ENCODE data around the gene MDFIC.
"Not testable (repeated sequence)": the region's sequence is repeated elsewhere in the genome, so short reads cannot be mapped to it uniquely, and the experiment has no call there.

The MDFIC gene

GRCh38 chr7:114922026-114922651 lies at the start of gene MDFIC:
Gene MDFIC (plus strand): TSS chr7:114922094. CDS start chr7:114923034, 940 bp downstream.
- peak; percentile 54 for DNase-seq (ENCODE audit: low read depth)

DNA sequence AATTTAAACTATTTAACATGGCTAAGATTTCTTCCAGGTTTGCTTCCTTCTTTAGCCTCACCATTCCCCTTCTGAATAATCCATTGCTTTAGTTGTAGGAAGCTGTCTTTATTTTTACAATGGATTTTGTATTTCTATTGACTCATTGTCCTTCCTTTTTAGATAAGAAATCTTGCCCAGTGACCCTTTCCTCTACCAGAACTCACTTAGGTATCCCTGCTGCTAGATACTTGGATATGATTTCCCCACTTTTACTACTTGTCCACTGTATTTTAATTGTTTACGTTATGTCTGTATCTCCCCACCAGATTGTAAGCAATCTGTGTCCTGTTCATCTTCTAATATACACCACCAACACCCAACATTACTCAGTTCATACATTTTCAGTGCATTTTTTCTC lies 47.7 kb upstream of the MDFIC start:
- DNase-seq (ENCODE audit: low read depth), result no peak

DNA sequence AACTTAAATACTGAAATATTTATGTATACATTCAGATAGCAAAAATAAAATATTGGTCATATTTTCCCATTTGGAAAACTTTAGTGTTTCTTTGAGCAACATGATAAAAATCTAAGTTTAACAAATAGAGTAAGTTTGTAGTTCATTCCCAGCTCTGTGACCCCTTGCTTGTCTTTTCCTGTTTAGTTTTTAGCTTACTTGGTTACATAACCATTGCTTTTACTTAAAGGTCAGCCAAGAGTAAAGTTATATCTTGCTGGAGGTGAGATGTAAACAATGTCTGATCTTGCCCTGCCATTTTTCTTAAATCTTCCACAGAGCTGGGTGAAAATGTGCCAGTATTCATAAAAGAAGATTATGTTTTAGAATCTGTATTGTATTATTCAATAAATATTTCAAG lies 46.7 kb upstream of the MDFIC start:
- DNase-seq (ENCODE audit: low read depth), result no peak

- no peak for DNase-seq (ENCODE audit: low read depth)
Observed at GRCh38 chr7:114879554-114879953, 42.3 kb upstream of the MDFIC start.

DNA sequence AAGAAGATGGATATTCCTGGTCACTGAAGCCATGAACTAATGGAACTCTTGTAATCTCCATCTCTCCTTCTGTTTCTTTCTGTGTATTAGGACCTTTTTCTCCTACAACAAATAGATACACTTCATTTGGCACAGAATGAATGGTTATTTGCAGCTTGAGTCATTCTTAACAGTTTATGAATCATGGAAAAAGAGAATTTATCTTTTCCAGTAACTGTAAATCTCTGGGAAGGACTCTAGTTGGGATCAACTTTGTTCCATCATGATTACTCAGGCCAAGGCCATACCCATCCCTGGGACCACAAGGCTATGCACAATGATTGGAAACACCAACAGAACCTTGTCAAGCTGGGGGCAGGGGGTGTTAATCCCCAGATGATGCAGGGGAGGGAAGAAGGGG lies 36.1 kb upstream of the MDFIC start:
- DNase-seq (ENCODE audit: low read depth), result no peak

DNA sequence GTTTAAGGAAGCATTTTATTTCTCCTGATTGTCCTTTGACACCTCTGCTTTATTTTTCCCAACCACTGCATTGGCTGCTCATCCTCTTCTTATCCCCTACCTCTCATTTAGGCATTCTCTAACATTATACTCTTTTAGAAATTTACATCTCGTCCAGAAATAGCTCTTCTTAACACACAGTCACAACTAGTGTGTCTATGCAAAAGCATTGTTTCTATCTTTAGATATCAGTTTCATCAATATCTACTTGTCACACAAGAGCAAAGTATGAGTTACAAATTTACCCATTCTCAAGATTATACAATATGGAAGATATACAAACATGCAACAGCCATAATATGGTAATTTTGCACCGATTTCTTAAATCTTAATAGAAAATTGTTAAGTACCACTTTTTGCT lies 35.7 kb upstream of the MDFIC start:
- DNase-seq (ENCODE audit: low read depth), result no peak

DNA sequence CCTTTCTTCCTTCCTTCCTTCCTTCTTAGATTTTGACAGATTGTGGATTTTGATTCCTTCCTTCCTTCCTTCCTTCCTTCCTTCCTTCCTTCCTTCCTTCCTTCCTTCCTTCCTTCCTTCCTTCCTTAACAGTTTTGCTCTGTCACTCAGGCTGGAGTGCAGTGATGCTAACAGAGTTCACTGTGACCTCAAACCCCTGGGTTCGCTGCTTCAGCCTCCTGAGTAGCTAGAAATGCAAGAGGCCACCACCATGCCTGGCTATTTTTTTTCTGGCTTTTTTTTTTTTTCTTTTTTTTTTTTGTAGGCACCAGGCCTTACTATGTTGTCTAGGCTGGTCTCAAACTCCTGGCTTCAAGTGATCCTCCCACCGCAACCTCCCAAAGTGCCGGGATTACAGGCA lies 32.8 kb upstream of the MDFIC start:
- DNase-seq (ENCODE audit: low read depth), result not testable (repeated sequence)

DNA sequence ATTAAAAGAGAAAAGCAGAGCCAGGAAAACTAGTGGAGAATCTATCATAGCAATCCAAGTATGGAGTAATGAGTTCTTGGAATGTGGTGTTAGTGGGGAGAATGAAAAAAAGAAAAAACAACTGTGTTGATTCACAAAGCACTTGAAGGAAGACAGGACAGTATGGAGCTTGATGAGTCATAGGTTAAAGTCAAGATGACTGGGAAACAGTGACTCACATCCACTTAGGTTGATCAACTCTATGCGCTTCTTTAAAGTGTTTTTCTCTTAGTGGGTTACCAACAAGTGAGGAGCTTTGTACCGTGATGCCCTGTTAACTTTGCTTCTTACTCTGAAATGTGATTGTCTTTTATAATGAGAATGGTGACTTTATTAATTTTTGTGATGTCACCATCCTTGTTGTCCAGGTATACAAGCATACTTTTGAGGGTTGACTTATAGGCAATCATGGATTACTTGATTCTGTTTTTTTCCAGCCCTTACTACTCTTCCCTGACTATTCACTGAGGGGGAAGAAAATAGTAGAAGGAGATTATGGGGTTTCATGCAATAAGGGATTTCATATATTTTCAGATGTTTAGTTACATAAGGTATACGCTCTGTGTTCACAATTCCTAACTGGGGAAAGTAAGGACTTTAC lies 32.1 kb upstream of the MDFIC start:
- DNase-seq (ENCODE audit: low read depth), result peak; percentile 14

GRCh38 chr7:114890561-114890960 lies 31.3 kb upstream of the MDFIC start:
- no peak for DNase-seq (ENCODE audit: low read depth)

DNA sequence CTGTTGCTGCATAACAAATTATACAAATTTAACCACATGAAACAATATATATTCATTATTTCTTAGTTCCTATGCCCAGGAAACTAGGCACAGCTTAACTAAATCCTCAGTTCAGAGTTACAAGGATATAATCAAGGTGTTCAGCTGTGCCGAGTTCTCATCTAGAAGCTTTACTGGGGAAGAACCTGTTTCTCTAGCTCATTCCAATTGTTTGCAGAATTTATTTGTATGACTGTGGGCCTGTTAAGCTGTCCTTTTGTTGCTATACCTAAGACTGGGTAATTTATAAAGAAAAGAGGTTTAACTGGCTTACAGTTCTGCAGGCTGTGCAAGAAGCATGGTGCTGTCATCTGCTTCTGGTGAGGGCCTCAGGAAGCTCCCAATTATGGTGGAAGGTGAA lies 21.8 kb upstream of the MDFIC start:
- no peak for DNase-seq (ENCODE audit: low read depth)

DNA sequence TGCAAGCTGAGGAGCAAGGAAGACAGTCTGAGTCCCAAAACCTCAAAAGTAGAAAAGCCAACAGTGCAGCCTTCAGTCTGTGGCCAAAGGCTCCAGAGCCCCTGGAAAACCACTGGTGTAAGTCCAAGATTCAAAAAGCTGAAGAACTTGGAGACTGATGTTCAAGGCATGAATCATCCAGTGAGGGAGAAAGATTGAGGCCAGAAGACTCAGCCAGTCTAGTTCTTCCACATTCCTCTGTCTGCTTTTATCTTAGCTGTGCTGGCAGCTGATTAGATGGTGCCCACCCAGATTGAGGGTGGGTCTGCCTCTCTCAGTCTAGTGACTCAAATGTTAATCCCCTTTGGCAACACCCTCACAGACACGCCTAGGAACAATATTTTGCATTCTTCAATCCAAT lies 20.1 kb upstream of the MDFIC start:
- DNase-seq (ENCODE audit: low read depth), result no peak

- DNase-seq (ENCODE audit: low read depth), result no peak
Observed at GRCh38 chr7:114903131-114903530, 18.8 kb upstream of the MDFIC start.

- no peak for DNase-seq (ENCODE audit: low read depth)
Observed at GRCh38 chr7:114910787-114911186, 11.1 kb upstream of the MDFIC start.

GRCh38 chr7:114911411-114911810 lies 10.5 kb upstream of the MDFIC start:
- no peak for DNase-seq (ENCODE audit: low read depth)

DNA sequence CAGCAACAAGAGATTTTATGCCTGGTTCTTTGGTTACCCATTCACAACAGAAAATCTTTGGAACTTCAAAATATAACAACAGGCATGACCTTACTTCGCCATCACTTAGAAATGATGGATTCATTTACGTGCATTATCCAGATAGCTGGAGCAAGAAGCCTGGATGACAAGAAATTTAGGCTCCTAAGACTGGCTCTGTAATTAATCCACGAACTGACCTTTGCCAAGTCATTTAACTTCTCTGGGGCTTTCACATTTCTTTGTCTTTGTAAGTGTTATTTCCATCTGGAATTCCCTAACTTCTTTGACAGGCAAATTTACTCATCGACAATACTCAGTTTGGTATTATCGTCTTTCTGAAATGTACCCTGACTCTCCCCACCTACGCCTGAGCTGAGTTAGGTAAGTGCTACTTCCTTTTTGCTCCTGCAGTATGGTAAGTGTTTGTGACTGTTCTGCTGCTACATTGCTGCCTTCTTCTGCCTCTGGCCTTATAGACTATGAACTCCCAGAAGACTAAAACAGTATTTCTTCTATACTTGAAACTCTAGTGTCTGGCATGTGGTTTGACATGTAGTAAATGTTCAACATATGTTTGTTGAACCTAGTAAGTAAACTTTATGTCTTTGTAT lies 5.5 kb upstream of the MDFIC start:
- DNase-seq (ENCODE audit: low read depth), result peak; percentile 46

DNA sequence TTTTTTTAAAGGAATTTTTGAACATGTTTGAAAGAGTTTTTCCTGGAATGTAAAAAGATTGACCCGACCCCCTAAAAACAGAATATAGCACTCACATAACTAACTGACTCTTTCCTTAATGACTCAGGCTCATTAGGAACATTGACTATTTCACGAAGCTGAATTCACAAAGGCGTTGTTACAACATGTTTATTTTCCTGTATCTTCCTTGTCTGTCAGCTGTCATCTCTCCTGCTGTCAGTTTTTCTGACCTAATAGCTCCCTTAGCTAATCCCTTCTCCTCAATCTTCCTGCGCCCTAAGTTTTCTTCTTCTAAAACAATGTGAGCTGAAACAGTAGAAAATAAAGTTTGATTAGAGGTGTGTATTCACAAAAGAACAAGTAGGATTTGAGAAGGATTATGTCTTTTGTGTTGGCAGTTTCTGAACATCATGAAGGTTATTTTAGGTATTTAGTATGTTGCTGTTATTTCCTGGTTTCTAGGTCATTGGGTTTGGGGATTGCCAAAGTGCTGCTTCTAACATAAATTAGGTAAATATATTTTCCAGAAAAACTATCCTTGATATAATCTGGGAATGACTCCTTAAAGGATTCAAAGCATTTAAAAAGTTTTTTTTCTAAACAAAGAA lies 4.6 kb upstream of the MDFIC start:
- no peak for DNase-seq (ENCODE audit: low read depth)

DNA sequence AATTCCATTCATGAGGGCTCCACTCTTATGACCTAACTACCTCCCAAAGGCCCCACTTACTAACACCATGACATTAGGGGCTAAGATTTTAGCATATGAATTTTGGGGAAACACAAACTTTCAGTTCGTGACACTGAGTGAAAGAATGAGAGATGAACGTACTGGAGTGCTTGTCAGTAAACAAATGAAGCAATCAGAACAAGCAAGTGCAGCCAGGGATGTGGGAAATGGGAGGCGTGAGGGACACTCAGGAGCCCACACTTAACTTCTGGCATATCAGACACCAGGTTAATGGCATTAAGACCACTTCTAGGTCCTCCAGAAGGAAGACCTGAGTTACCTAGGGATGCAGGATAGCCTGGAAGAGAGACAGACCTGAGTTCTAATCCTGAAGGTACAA lies 2.3 kb upstream of the MDFIC start:
- DNase-seq (ENCODE audit: low read depth), result no peak

DNA sequence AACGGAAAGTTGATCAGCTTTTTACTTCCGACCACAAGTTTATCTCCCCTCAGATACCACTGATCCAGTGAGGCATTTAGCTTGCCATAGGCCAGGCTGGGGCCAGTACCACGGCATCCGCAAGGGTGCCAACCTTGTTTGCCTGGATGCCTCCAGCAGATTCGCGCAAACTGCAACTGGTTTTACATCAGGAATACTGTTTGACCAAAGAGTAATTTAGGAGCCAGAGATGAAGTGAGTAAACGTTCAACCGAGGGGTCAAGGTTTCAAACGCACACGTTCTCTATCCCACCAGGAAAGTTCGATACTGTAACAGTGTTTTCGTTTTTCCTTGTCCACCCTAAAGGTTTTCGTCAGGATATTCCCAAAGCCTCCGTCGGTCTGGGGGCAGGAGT lies 266 bp upstream of the MDFIC start:
- DNase-seq (ENCODE audit: low read depth), result no peak

- DNase-seq (ENCODE audit: low read depth), result peak; percentile 46
Observed at GRCh38 chr7:114922652-114923402, 933 bp downstream of the MDFIC start.

DNA sequence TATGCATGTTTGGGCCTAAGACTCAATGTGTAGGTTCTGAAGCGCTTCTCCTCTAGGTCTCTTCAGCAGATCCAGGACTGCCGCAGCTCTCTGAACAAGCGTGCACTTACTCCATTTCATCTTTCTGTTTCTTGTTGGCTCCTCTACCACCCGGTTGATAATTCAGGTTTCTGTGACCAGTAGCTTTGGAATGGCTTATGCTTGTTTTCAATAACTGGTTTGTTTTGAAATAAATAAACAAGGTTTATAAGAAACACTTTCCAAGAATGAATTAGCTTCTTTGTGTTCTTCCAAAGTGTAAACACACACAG lies 1.5 kb downstream of the MDFIC start:
- DNase-seq (ENCODE audit: low read depth), result no peak

DNA sequence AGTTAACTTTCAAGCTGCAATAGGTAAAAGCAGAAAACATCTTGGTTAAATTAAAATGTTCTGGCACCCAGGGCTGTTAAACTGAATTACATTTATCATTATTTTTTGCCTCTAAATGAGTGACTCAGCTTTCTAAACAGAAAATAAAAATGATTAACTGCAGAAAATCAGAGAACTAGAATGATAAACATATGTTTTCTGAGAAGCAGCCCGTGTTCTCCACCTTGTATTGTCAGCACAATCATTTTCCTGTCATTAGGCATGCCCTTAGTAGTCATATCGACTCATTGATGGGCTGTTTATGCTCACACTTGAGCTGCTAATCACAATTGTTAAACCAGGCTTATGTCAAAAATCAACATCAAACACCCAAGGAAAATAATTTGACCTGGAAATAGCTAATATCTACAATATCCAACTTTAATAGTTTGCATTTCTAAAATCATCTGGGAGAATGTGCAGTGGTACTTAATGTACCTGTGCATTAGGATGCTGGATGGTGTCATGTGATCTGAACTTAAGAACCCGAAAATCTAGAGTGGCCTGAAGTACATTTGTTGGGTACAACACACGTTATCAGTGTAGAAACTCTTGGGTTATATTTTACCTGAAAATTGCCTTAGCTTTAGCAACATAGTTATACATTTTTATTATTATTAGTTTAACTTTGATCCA lies 2.3 kb downstream of the MDFIC start:
- DNase-seq (ENCODE audit: low read depth), result no peak

DNA sequence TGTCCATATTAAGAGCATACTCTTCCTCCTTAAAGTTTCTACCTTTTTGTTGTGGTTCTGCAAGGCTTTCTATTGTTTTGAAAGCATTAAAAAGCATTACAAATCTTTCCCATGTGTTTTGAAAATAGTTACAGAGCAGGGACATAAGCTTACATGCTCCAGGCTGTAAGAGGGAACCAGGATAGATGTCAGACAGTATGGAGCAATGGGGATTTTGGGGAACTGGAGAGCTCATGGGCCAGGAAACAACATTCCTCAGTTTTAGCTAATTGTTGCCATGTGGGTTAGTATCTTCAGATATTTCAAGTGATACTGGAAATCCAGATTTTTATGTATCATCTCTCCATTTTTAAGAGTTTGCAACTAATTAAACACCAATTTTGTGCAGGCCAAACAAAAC lies 3.5 kb downstream of the MDFIC start:
- no peak for DNase-seq (ENCODE audit: low read depth)
